ENCODE data around the gene MBOAT2.
"Not testable (repeated sequence)": the region's sequence is repeated elsewhere in the genome, so short reads cannot be mapped to it uniquely, and the experiment has no call there.

The MBOAT2 gene

DNA sequence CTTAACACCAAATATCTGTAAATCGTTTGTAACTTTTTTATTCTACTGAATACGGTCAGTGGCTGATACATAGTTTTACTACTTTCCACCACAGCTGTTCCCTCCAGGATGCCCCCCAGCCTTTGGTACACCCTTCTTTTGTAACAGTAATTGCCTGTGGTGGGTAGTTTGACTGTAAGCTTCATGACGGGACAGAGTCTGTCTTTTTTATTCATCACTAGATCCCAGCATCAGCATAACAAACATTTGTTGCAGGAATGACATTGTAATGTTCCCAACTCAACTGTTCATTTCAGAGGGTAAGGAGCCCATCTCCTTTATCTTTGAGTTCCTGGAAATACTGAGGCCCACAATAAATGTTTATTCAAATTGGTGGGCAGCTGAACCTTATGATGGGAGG, 67.5 kb downstream of the MBOAT2 start:
- Mint-ChIP-seq H3K4me1 (ENCODE audit: low read depth) (no peaks in the 10 kb centered on the region), H3K4me3 (no peak overlapping the region), H3K27ac (no peak overlapping the region), H3K9me3 (peaks cover 9% of the 10 kb centered on the region), H3K27me3 (no peaks in the 10 kb centered on the region), H3K36me3 (ENCODE audit: low read depth) (peaks cover 46% of the 10 kb centered on the region)
- intact Hi-C loops (cut with micrococcal nuclease), result no loop called here

GRCh38 chr2:8934338-8934737, 69.1 kb downstream of the MBOAT2 start:
- Mint-ChIP-seq H3K4me3 (no peak overlapping the region), H3K36me3 (ENCODE audit: low read depth) (peaks cover 41% of the 10 kb centered on the region), H3K4me1 (ENCODE audit: low read depth) (no peaks in the 10 kb centered on the region), H3K27me3 (no peaks in the 10 kb centered on the region), H3K9me3 (peaks cover 9% of the 10 kb centered on the region), H3K27ac (no peak overlapping the region)
- intact Hi-C loops (cut with micrococcal nuclease), result no loop called here

DNA sequence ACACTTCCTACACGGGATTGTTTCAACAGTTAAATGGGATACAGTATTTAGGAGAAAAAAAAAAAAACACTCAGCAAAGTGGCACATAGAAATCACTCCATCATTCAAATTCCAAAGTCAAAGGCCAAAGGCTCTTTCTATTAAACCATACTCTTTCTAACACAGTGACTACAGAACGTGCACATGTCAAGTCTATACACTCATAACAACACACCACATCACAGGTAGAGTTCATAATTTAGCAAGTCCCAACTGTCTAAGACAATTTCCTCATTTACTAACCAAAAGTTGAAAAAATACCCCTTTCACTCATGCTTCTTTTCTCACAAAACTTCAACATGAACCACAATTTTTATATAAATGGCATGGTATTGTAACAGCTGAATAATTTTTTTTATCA, 70.8 kb downstream of the MBOAT2 start:
- Mint-ChIP-seq H3K27me3 (no peaks in the 10 kb centered on the region), H3K36me3 (ENCODE audit: low read depth) (peaks cover 34% of the 10 kb centered on the region), H3K27ac (no peak overlapping the region), H3K4me3 (no peak overlapping the region), H3K9me3 (no peaks in the 10 kb centered on the region), H3K4me1 (ENCODE audit: low read depth) (no peaks in the 10 kb centered on the region)
- intact Hi-C loops (cut with micrococcal nuclease), result no loop called here

DNA sequence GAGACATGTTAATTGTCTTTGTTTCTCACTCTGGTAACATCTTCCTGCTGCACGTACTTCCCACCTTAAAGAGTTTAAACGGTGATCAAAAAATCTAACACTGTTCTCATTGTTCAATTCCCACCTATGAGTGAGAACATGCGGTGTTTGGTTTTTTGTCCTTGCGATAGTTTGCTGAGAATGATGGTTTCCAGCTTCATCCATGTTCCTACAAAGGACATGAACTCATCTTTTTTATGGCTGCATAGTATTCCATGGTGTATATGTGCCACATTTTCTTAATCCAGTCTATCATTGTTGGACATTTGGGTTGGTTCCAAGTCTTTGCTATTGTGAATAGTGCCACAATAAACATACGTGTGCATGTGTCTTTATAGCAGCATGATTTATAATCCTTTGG, 73.3 kb downstream of the MBOAT2 start:
- H3K36me3 Mint-ChIP-seq (ENCODE audit: low read depth), result peaks cover 46% of the 10 kb centered on the region
- H3K27ac Mint-ChIP-seq; H3K4me1 Mint-ChIP-seq (ENCODE audit: low read depth); H3K4me3 Mint-ChIP-seq; H3K27me3 Mint-ChIP-seq; H3K9me3 Mint-ChIP-seq; intact Hi-C loops (cut with micrococcal nuclease): not testable (repeated sequence)

DNA sequence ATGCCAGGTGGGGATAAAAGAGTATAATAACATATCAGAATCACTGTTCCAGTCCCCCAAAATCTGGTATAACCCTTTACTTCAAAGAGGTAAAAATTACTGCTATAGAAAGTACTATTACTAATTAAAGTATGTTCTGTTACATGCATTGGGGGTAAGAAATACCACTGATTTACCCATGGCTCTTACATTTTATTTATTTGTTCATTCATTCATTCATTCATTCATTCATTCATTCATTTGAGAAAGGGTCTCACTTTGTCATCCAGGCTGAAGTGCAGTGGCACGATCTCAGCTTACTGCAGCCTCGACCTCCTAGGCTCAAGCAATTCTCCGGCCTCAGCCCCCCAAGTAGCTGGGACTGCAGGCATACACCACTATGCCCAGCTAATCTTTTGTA, 74.4 kb downstream of the MBOAT2 start:
- no peaks in the 10 kb centered on the region for H3K9me3 Mint-ChIP-seq
- no peak overlapping the region for H3K4me3 Mint-ChIP-seq
- peaks cover 40% of the 10 kb centered on the region for H3K36me3 Mint-ChIP-seq (ENCODE audit: low read depth)
- intact Hi-C loops (cut with micrococcal nuclease), result no loop called here
- H3K27ac Mint-ChIP-seq, result no peak overlapping the region
- H3K4me1 Mint-ChIP-seq (ENCODE audit: low read depth), result no peaks in the 10 kb centered on the region
- no peaks in the 10 kb centered on the region for H3K27me3 Mint-ChIP-seq

GRCh38 chr2:8927510-8928455, 75.7 kb downstream of the MBOAT2 start:
- intact Hi-C loops (cut with micrococcal nuclease), result no loop called here
- no peak overlapping the region for H3K4me3 Mint-ChIP-seq
- no peak overlapping the region for H3K27ac Mint-ChIP-seq
- H3K4me1 Mint-ChIP-seq (ENCODE audit: low read depth), result no peaks in the 10 kb centered on the region
- H3K36me3 Mint-ChIP-seq (ENCODE audit: low read depth), result peaks cover 34% of the 10 kb centered on the region
- no peaks in the 10 kb centered on the region for H3K9me3 Mint-ChIP-seq
- H3K27me3 Mint-ChIP-seq, result no peaks in the 10 kb centered on the region

DNA sequence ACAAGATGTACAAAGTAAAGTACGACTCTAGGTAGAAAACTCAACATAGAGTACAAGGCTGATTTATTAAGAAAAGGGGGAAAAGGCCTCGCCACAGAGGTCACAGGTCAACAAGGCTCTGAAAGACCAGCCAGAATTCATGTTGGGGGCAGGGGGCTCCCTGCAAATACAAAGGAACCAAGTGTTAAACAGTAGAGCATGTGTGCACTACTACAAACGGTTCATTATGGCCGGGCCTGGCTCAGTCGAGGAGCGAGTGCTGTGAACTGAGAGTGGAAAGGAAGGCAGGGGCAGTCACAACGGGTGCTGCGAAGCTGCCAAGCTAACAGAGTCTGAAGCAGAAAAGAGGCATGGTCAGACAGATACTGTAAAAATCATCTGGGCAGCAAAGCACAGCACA, 77.1 kb downstream of the MBOAT2 start:
- Mint-ChIP-seq H3K4me1 (ENCODE audit: low read depth) (no peaks in the 10 kb centered on the region), H3K9me3 (no peaks in the 10 kb centered on the region), H3K36me3 (ENCODE audit: low read depth) (peaks cover 26% of the 10 kb centered on the region), H3K4me3 (no peak overlapping the region), H3K27ac (no peak overlapping the region), H3K27me3 (no peaks in the 10 kb centered on the region)
- intact Hi-C loops (cut with micrococcal nuclease), result no loop called here

DNA sequence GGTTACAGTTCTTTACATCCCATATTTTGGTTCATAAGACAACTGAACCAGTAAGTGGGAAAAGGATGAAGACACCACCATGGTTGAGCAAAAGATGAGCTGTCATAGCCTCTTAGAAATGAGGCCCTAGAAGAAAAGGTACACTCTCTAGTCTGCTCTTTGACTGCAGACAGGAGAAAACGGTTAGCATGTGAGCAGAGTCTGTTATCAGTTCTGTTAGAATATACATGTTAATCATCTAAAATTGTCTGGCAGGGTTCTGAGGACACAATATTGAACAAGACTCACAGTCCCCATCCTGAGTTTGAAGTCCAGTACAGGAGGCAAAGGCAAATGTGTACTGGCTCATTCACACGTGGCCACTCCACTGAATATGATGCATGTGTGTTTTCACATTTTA, 78.1 kb downstream of the MBOAT2 start:
- Mint-ChIP-seq H3K4me3 (no peak overlapping the region), H3K27ac (no peak overlapping the region), H3K36me3 (ENCODE audit: low read depth) (peaks cover 19% of the 10 kb centered on the region), H3K27me3 (no peaks in the 10 kb centered on the region), H3K4me1 (ENCODE audit: low read depth) (no peaks in the 10 kb centered on the region), H3K9me3 (no peaks in the 10 kb centered on the region)
- intact Hi-C loops (cut with micrococcal nuclease), result no loop called here

DNA sequence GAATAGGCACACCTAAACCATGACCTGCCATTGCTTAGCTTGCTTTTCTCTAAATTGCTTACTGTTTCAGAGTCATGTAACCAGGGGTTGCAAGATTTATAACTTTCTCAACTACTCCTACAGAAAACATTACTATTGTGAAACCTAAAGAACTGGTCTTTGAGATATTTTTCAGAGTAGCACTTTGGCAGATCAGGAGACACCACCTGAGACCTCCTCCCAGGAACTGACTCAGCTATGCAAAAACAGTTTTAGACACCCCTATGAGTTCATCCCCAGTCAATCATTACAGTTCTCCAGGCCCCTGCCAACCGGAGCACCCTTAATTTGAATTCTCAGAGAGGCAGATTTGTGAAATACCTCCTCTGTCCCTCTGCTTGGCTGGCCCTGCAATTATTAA, 80.3 kb downstream of the MBOAT2 start:
- no peak overlapping the region for H3K27ac Mint-ChIP-seq
- intact Hi-C loops (cut with micrococcal nuclease), result no loop called here

GRCh38 chr2:8922431-8922830, 81.1 kb downstream of the MBOAT2 start:
- no peaks in the 10 kb centered on the region for H3K27me3 Mint-ChIP-seq
- peaks cover 11% of the 10 kb centered on the region for H3K36me3 Mint-ChIP-seq (ENCODE audit: low read depth)
- no peak overlapping the region for H3K4me3 Mint-ChIP-seq
- intact Hi-C loops (cut with micrococcal nuclease), result no loop called here
- H3K4me1 Mint-ChIP-seq (ENCODE audit: low read depth), result no peaks in the 10 kb centered on the region
- no peak overlapping the region for H3K27ac Mint-ChIP-seq
- H3K9me3 Mint-ChIP-seq, result no peaks in the 10 kb centered on the region

More for the DNA sequence above, 80.3 kb downstream of the MBOAT2 start:
- H3K9me3 Mint-ChIP-seq, result no peaks in the 10 kb centered on the region
- peaks cover 18% of the 10 kb centered on the region for H3K36me3 Mint-ChIP-seq (ENCODE audit: low read depth)
- no peaks in the 10 kb centered on the region for H3K4me1 Mint-ChIP-seq (ENCODE audit: low read depth)
- H3K27me3 Mint-ChIP-seq, result no peaks in the 10 kb centered on the region
- no peak overlapping the region for H3K4me3 Mint-ChIP-seq

DNA sequence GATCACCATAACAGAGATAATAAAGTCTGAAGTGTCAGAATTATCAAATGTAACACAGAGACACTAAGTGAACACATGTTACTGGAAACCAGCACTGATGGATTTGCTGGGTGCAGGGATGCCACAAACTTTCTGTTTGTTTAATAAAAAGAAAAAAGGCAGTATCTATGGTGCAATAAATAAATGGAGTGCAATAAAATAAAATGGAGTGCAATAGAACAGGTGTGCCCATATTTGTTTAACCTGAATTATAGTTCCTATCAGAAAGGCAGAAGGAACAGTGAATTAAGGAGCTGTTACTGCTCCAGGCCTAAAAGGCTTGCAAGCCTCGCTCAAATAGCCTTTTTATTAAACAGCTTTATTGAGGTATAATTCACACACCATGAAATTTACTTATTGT, 85.1 kb downstream of the MBOAT2 start:
- H3K36me3 Mint-ChIP-seq (ENCODE audit: low read depth), result no peaks in the 10 kb centered on the region
- no peak overlapping the region for H3K4me3 Mint-ChIP-seq

DNA sequence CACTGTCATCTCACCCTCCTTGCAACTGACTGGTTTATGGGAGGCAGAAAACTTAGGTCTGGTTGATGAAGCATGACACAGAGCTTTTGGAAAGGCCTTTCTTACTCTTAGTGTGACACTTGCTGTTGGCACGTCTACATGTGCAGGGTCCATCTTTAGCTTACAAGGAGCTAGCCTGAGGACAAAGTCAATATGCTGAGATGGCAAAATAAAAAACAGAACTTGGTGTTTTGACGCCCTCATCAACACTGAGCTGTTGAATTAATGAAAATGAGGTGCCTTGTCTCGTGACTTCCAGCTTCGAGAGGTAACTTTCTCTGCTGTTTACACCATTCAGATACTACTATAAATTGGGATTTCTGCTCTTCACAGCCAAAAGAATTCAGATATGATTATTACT, 87.5 kb downstream of the MBOAT2 start:
- H3K27me3 Mint-ChIP-seq, result no peaks in the 10 kb centered on the region
- no peak overlapping the region for H3K4me3 Mint-ChIP-seq
- H3K27ac Mint-ChIP-seq, result no peak overlapping the region
- H3K9me3 Mint-ChIP-seq, result peaks cover 23% of the 10 kb centered on the region
- no peaks in the 10 kb centered on the region for H3K4me1 Mint-ChIP-seq (ENCODE audit: low read depth)
- intact Hi-C loops (cut with micrococcal nuclease), result no loop called here
- H3K36me3 Mint-ChIP-seq (ENCODE audit: low read depth), result peaks cover 11% of the 10 kb centered on the region

More for the DNA sequence above, 85.1 kb downstream of the MBOAT2 start:
- Mint-ChIP-seq H3K27ac (no peak overlapping the region), H3K4me1 (ENCODE audit: low read depth) (no peaks in the 10 kb centered on the region), H3K9me3 (no peaks in the 10 kb centered on the region), H3K27me3 (no peaks in the 10 kb centered on the region)
- intact Hi-C loops (cut with micrococcal nuclease), result no loop called here

DNA sequence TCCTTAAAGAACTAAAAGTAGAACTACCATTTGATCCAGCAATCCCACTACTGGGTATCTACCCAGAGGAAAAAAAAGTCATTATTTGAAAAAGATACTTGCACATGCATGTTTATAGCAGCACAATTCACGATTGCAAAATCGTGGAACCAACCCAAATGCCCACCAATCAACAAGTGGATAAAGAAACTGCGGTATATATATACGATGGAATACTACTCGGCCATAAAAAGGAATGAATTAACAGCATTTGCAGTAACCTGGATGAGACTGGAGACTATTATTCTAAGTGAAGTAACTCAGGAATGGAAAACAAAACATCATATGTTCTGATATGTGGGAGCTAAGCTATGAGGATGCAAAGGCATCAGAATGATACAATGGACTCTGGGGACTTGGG, 89.7 kb downstream of the MBOAT2 start:
- H3K4me1 Mint-ChIP-seq (ENCODE audit: low read depth); H3K27me3 Mint-ChIP-seq; intact Hi-C loops (cut with micrococcal nuclease); H3K27ac Mint-ChIP-seq; H3K4me3 Mint-ChIP-seq: not testable (repeated sequence)
- Mint-ChIP-seq H3K9me3 (peaks cover 28% of the 10 kb centered on the region), H3K36me3 (ENCODE audit: low read depth) (peaks cover 11% of the 10 kb centered on the region)

GRCh38 chr2:8907764-8908288, 95.7 kb downstream of the MBOAT2 start:
- no peaks in the 10 kb centered on the region for H3K4me1 Mint-ChIP-seq (ENCODE audit: low read depth)
- H3K9me3 Mint-ChIP-seq, result peaks cover 50% of the 10 kb centered on the region
- H3K27ac Mint-ChIP-seq, result no peak overlapping the region
- no peaks in the 10 kb centered on the region for H3K27me3 Mint-ChIP-seq
- H3K4me3 Mint-ChIP-seq, result no peak overlapping the region
- H3K36me3 Mint-ChIP-seq (ENCODE audit: low read depth), result peaks cover 38% of the 10 kb centered on the region
- intact Hi-C loops (cut with micrococcal nuclease), result no loop called here

GRCh38 chr2:8903924-8904323, 99.6 kb downstream of the MBOAT2 start:
- H3K4me3 Mint-ChIP-seq; H3K27me3 Mint-ChIP-seq; H3K27ac Mint-ChIP-seq; intact Hi-C loops (cut with micrococcal nuclease); H3K4me1 Mint-ChIP-seq (ENCODE audit: low read depth): not testable (repeated sequence)
- peaks cover 35% of the 10 kb centered on the region for H3K9me3 Mint-ChIP-seq
- H3K36me3 Mint-ChIP-seq (ENCODE audit: low read depth), result peaks cover 43% of the 10 kb centered on the region

Measured in dendritic cell treated with granulocyte-macrophage colony-stimulating factor and Interleukin-4, amounts not matched to agents 40 ng/mL and 50 ng/mL, for 4 days (primary cell).